ENCODE data around the gene SLC66A2.

The SLC66A2 gene

GRCh38 chr18:79919089-79919488, 32.4 kb downstream of the SLC66A2 start:
- no peak for DNase-seq (ENCODE audit: low spot score)

GRCh38 chr18:79918615-79919011, 32.8 kb downstream of the SLC66A2 start:
- DNase-seq (ENCODE audit: low spot score): no peak

GRCh38 chr18:79917853-79918614, 33.4 kb downstream of the SLC66A2 start:
- DNase-seq (ENCODE audit: low spot score): no peak

- DNase-seq (ENCODE audit: low spot score): no peak
These were observed 34.1 kb downstream of the SLC66A2 start for GRCh38 chr18:79917169-79917852.

GRCh38 chr18:79916546-79917168, 34.8 kb downstream of the SLC66A2 start:
- DNase-seq (ENCODE audit: low spot score): no peak

GRCh38 chr18:79916128-79916494, 35.3 kb downstream of the SLC66A2 start:
- DNase-seq (ENCODE audit: low spot score): no peak

- no peak for DNase-seq (ENCODE audit: low spot score)
These were observed 36.0 kb downstream of the SLC66A2 start for GRCh38 chr18:79915161-79916127.

- no peak for DNase-seq (ENCODE audit: low spot score)
These were observed 36.8 kb downstream of the SLC66A2 start for GRCh38 chr18:79914614-79915160.

- DNase-seq (ENCODE audit: low spot score): no peak
These were observed 38.2 kb downstream of the SLC66A2 start for GRCh38 chr18:79912994-79913831.

GRCh38 chr18:79912409-79912991, 39.0 kb downstream of the SLC66A2 start:
- no peak for DNase-seq (ENCODE audit: low spot score)

GRCh38 chr18:79911344-79912270, 39.8 kb downstream of the SLC66A2 start:
- no peak for DNase-seq (ENCODE audit: low spot score)

GRCh38 chr18:79910563-79911343, 40.7 kb downstream of the SLC66A2 start:
- DNase-seq (ENCODE audit: low spot score): no peak

GRCh38 chr18:79906706-79907105, 44.7 kb downstream of the SLC66A2 start:
- DNase-seq (ENCODE audit: low spot score): no peak

- no peak for DNase-seq (ENCODE audit: low spot score)
These were observed 45.5 kb downstream of the SLC66A2 start for GRCh38 chr18:79905993-79906392.

GRCh38 chr18:79905389-79905911, 46.0 kb downstream of the SLC66A2 start:
- DNase-seq (ENCODE audit: low spot score): no peak

GRCh38 chr18:79904357-79905147, 46.9 kb downstream of the SLC66A2 start:
- DNase-seq (ENCODE audit: low spot score): no peak

GRCh38 chr18:79903787-79904356, 47.6 kb downstream of the SLC66A2 start:
- no peak for DNase-seq (ENCODE audit: low spot score)
